NCI-H1694 treated with DMSO at 0.1 percent for 48 hours (cell line): Measurements from ENCODE around the gene KLHL35.

ENCODE experiments used
- DNase-seq: peaks from one replicate; lab custom pipeline; 2025; lab: John Stamatoyannopoulos, UW

The KLHL35 gene

DNA sequence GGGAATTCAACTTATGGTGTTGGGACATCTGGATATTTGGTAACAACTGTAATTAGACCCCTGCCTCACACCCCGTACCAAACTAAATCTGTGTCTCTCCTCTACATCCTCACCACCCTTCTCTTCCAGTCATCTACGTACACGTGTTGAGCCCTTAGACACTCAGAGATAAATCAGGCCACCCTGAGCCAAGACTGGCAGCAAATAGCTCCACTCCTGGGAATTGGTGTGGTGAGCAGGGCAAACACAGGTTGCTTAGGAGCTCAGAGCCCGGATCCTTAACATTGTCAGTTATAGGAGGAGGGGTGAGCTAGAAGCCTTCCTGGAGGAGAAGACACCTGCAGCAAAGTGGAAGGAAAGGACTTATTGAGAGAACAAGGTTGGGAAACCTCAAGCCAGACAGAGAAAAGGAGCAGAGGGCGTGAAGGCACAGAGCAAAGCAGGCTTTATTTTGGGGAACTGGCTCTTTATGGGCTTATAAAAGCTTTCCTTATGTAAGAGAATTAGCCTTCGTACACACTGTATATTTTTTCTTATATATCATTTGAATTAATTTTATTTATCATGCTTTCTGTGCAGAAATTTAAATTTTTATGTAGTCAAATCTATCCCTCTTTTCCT lies 36.9 kb upstream of the KLHL35 start:
- DNase-seq, result no peak

DNA sequence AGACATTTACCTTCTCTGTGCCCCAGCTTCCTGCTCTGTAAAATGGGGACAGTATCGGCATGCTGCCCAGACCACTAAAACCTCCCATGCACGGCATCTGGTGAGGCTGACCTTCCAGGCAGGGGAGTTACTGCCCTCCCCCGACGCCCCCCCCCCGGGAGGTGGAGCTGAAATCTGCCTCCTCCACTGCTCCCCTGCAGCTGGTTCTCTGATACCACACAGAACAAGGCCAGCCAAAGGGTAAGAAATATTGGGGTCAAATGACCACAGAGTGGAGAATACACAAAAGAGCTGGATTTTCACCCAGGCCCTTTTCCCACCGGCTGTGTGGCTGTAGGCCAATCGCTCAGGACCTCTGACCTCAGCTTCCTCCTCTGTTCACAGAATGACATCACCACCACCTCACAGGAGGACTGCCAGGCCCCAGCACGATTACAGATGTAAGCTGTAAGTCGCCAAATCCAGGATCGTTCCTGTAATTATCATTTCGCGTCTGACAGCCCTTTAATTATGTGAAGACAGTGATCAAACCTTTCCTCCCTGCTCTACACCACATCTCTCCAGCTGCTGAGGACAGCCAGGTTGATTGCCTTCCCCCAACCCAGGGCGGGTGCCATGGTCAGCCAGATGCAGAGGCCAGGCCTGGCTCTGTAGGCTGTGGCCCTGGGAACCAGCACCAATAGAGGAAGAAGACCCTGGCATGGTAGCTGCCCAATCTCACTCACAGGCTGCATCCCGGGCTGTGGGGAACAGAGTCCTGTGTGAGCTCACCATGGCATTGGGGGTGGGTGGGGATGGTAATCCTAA lies 35.7 kb upstream of the KLHL35 start:
- DNase-seq, result no peak

DNA sequence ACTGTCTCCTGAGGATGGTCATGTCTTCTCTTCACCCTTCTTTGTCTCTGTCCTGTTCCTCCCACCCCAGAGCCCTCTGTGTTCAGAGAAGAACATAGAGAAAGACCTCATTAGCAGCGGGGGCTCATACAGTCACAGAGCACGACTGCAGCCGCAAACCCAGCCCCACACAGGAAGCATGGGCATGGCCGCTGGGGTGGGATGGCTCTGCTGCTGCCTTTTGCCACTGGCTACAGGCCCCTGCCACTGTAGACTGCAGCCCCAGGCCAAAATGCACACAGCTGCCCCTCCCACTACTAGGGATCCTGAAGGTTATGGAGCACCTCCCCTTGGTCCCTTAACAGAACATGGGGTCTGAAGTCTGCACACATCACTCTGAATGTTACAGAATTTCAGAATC lies 34.9 kb upstream of the KLHL35 start:
- DNase-seq, result no peak

DNA sequence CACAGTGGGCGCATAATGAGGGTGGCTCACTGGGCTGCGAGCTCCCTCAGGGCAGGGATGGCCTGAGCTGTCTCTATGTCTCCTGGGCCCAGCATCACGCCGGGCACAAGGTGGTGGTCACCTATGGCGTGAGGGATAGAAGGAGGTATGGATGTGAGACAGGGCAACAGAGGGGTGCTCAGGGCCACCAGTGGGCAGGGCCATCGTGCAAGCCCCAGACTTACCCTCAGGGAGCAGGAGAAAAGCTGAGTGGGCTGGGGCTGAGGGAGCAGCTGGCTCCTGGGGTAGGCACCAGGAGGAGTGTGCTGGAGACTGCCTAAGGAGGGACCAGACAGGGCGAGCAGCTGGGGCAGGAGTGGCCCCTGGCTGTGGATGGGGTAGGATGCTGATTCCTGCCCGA lies 34.3 kb upstream of the KLHL35 start:
- no peak for DNase-seq

DNA sequence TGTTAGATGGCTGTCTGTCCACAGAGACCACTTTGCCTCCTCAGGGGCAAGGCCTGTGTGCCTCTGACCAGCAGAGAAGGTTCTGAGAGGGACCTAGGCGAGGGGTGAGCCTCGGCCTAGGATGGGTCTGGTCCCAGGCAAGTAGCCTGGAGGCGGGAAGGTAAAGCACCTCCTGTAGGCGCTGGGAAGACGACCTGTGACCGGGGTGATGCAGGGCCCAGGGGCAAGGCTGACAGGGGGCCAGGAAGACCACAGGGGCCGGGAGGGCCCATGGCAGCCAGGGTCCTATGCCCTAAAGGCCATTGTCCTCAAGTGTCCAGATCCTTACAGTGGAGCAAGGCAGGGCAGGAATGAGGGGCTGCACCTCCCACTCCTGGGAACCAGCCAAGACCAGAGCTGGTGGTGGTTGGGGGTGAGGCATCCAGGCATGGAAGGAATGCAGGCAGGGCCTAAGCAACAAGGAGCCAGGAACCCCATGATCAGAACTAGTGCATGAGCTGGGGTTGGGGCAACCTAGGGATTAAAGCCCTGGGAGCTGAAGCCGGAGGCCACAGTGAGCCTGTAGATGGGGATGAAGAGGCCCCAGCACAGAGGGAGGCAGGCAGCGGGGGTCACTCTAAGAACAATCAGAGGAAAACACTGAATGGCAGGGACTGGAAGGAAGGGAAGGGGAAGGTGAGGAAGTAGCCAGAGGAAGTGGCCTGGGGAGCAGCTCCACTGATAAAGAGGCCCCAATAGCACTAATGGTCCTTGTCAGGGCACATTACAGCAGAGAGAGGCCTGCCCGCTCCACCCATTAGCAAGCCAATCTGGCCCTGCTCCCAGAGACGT lies 32.9 kb upstream of the KLHL35 start:
- no peak for DNase-seq

DNA sequence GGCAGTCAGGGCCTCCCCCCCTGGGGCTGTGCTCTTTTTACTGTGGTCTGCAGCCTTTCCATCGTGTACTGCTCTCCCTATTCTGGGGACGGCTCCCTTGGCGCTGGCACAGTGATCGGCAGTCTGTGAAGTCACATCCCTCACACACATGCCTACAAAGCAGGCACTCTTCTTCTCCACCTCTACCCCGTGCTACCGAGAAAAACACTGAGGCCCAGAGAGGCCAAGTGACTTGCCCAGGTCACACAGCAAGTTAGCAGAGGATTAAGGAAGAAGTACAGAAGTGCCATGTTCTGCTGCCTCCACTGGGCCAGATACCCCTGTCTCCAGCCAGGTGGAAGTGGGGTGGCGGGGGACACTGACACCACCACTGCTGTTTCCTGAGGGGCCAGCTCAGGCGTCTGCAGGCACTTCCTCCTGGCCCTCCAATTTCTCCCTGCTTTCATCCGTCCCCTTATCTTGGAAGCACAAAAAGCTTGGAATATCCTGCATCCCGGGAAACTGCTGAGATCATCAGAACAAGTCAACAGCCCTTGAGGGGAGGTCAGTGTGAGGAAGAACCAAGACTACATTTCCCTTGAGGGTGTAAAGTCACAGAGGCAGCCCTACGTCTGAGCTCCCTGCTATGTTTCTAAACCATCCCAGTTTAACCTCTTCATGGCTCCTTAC lies 30.2 kb upstream of the KLHL35 start:
- no peak for DNase-seq

DNA sequence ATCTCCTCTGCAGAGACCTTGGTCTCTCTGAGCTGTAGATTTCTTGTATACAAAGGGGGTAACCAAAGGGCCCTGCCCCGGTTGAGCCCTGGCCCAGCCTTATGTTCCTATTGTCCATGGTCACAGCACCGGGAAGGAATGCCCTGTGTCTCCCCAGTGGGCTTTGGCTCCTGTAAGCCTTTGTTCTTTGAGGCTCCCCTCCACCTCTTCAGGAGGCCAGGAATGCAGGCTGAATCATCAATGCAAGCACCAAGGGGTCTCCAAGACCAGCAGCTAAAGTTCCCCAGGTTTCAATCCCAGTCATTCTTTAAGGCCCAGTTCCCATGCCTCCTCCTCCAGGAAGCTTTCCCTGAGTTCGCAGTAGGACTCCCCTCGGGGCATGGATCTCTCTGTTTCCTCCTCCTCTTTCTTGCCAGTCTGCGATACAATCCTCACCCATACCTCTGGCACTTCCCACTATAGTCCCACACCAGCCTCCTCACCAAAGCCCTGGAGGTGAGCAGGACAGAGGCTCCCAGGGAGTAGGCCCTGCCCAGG lies 29.2 kb upstream of the KLHL35 start:
- DNase-seq, result no peak

DNA sequence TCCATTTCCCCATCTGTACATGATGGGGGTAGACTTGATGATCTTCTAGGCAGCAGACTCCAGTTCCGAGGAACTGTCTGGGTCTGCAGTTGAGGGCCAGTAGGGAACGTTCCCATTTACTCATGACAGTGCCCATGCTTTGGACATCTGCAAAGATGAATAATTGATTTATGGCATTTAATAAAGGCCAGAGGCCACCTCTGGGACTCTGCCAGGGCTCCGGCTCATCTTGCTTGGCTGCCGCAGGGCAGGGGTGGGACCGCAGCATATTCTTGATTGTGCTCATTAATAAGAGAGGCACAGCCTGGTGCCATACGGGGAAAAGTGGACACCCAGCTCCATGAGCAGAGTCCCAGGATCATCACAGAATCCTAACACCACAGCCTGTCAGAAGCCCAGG lies 28.1 kb upstream of the KLHL35 start:
- no peak for DNase-seq

DNA sequence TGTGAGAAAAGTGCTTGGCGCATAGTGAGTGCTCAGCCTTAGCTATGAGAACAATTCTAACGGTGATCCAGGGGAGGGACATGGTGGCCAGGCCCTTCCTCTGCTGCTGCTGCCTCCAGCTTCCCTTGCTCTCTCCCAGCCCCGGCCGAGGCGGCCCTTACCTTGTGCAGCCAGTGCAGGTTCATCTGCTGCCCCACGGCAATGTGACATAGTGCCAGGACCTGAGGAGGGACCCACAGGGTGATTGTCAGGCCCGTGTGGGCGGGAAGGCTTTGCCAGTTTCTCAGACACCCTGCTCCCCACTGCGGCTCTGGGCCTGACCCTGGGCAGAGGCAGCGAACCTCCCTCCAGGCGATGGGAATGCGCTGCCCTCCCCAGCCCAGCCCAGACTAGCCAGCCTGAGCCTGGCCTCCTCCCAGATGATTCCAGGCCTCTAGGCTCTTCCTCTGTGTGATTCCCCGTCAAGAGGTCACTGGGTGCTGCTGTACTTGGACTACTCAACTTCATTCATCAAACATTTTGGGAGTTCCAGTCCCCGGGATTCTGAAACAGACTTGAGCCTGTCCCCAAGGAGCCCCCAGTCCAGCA lies 23.7 kb upstream of the KLHL35 start:
- DNase-seq, result no peak

DNA sequence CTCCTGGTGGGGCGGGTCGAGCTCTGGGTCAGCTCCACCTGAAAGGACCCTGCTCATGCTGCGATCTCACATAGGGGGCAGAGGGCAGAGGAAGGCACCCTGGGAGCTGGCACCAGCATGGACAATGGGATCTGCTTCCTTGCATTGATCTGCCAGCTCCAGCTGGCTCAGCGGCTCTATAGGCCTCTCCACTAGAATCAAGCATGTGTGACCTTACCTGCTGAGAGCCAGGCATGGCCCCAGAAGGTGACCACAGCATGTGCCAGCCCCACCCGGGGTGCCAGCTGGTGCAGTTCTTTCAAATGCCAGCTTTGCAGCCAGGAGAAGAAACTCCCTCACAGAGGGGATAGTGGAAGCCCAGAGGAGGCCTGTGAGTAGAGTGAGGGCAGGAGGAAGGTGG lies 22.0 kb upstream of the KLHL35 start:
- DNase-seq, result no peak

DNA sequence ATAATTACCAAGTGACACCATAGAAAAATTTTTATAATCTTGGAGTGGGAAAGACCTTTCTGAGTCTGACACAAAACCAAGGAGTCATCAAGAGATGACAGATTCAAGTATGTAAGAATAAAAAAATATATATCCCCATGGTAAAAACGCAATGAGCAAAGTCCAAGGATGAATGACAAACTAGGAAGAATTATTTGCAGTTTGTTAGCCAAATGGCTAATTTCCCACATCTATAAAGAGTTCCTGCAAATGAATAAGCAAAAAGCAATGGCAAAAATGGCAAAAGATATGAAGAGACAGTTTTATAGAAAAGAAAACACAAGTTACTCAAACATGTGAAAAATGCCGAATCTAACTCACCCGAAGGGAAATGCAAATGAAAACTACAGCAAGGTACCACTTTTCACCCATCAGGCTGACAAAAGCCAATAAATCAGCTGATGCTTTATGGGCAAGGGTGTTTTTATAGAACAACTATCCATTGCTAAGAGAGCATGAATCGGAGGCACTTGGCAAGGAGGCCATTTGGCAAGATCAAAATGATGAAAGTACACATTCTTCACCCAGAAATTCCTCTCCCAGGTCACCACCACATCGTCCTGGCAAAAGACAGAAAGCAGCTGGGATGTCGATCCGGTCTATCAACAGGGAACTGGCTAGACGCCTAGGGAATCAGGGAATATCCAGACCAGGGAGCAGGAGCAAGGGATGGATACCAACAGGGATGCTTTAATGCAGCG lies 21.1 kb upstream of the KLHL35 start:
- no peak for DNase-seq

DNA sequence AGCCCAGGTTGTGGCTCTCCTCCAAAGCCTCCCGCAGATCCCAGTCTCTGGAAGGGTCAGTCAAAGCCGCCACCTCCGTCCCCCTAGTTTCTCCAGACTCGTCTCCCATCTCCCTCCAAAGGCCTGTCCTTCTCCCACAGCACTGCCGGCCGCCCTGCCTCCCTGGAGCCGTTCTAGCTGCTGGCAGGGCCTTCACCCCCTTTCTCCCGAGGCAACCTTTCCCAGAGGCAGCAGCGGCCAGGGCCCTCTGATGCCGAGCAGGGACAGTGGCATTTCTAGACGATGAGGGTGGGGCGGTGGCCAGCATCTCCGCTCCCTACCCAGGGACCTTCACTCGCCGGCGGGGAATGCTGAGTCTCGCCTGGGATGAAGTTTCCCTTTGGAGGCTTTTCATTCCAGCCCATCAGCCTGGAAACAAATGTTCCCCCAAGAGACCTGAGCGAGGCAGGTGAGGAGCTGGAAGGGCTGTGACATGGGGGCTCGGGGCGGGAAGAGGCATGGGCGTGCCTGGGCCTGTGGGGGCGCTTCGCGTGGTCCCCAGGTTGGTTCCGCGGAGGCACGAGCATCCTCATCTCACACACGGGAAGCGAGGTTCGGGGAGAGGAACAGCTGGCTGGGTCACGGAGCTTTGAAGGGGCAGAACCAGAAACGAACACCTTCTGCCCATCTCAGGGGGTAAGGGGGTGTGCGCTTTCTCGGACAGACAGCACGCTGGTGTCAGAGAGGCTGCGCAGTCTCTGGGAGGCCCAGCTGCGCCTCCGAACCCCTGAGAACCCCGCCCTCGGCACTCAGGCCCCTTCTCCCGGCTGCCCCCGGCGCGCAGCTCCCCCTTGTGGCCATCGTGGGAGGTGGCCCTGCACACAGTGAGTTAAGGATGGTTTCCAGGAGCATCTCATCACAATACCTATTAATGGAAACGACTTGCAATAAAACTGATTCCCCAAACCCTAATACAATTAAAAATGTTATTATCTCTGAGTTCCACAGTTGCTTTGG lies 18.1 kb upstream of the KLHL35 start:
- no peak for DNase-seq

DNA sequence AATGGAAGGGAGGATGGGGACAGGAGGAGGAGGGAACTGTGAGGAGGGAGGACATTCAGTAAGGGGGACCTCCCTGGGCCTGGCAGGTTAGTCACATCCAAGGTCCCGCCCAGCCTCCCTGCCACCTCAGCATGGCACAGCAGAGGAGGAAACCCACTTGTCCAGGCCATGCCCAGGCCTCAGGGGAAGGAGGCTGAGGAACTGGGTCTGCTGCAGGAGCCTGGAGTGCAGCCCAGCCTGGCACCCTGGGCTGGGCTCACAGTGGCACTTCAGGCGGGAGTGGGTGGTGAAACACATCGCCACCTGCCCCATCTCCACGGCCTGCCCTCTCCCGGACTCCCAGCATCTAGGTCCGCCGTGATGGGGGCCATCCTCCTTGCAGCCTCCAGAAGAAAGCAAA lies 17.2 kb upstream of the KLHL35 start:
- DNase-seq, result no peak

DNA sequence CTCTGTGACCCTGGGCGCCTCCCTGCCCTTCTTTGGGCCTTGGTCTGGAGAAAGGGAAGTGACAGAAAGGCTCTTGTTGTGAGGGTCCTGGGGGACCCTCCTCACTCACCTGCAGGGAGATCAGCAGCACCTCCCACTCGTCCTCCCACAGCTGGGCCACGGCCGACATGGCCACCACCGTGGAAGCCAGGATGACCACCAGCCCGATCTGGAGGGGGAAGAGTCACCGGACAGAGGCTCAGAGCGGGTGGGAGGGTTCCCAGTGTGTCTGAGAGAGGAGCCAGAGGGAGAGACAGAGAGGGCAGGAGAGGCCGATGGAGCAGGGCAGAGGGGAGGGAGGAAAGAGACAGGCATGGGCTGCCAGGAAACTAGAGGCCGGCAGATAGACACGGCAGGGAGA lies 16.8 kb upstream of the KLHL35 start:
- no peak for DNase-seq

DNA sequence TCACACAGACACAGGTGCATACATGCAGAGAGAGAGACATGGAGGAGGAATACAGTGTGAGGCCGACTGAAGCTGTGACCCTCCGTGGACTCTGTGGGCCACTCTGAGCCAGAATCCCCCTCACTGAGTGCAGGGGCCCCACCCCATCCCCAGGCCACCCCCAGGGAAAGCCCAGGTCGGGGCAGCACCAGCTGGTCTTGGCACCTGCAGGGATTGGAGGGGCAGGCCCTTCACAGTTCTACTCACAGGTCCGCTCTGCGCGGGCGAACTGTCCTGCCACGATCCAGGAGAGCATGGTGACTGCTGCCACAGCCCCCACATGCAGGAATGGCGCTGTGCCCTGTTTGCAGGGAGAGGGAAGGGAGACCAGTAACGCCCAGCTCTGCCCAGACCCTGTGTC lies 16.3 kb upstream of the KLHL35 start:
- DNase-seq, result no peak

DNA sequence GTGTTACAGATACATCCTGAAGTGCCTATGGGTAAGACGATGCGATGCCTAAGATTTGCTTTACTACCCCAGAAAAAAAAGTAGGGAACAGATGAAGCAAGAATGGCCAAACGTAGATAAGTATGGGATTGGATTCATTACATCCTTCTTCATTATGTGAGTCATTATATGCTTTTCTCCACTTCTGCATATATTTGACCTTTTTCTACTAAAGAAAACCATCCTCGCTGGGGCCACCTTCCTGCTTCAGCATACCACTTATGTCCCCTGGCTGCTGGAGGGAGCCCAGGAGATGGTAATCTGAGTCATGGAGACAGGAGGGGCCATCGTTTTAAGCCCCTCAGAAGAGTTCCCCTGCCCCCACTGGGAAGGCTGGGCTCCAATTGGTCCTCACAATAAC lies 14.4 kb upstream of the KLHL35 start:
- no peak for DNase-seq

DNA sequence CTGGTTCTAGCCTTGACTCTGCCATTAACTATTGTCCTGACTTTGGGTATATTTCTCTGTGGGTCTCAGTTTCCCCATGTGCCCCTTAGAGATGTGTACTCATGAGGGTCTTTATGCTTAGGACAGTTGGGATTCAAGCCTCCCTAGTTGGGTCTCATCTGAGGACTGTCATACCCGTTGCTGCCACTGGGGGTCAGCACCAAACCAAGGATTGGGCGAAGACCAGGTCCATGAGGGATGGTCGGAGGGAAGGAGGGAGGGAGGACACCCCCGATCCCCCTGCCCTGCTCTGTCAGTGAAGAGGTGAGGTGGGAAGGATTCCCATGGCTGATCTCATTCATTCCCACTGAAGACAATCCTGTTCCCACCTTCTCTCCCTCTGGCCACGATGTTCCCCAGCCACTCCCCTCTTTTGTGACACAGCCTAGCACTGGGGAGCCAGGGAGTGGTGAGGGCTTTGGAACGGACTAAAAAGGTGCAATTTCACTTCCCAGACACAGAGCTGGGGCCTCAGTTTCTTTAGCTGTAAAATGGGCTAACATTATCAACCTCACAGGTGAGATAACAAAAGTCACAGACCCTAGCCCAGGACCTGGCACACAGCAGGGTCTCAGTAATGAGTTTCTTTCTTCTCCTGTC lies 12.4 kb upstream of the KLHL35 start:
- DNase-seq, result no peak

DNA sequence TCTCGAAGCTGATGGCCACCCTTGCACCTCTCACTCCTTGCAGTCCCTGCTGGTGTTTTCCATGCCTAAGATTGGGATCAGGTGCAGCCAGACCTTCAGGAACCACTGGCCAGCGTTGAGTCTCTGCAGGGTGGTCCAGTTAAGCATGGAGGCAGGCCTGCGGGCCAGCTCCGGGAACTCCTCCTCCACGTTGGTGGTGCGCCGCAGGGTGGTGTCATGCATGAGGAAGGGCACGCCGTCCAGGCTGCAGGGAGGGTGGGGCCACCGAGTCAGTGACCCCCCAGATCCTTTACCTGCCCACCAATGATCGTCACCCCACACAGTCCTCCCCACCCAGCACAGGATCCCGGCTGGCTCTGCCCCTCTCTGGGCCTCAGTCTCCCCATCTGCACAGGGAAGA lies 10.0 kb upstream of the KLHL35 start:
- DNase-seq, result no peak

DNA sequence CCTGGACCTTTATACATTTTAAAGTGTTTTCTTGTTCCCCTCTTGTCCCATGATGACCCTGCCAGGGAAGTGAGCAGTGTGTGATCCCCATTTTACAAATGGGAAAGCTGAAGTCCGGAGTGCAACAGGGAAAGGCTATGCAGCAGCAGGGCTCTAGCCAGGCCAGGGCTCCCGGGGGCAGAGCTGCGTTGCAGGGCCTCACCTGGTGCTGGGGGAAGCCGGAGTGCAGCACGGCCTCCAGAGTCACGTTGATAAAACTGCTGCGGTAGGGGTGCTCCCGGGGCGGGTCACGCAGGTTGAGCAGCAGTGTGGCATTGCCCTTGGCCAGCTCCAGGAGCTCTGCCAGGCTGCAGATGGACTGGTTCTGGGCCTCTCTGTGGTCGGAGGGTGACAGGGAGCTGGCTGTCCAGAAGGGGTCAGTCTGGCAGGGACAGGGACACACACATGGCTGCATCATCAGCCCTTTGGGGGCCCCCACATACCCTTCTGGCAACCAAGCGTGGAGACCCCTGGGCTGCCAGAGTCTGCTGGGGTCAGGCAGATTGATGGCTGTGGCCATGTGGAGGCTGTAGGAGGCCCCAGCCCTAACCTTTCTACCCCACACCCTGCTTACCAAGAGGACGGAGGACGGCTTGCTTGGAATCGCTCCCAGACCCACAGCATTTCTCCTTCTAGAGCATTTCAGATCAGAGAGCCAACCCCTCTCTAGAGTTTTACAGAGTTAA lies 9.3 kb upstream of the KLHL35 start:
- DNase-seq, result no peak
